Stimulated activated CD4-positive, alpha-beta T cell treated with anti-CD3 and anti-CD28 coated beads, TNF-alpha, amount 100 ng/mL, for 4 hours (primary cell): ENCODE measurements around the gene NR2F2.

Source experiments
- DNase-seq, 3 experiments: peaks; one replicate each; pipeline ENCODE4 v3.0.0-alpha.2; 2020; ENCODE audit warnings: low read depth in 3 of 3

Gene NR2F2

DNA sequence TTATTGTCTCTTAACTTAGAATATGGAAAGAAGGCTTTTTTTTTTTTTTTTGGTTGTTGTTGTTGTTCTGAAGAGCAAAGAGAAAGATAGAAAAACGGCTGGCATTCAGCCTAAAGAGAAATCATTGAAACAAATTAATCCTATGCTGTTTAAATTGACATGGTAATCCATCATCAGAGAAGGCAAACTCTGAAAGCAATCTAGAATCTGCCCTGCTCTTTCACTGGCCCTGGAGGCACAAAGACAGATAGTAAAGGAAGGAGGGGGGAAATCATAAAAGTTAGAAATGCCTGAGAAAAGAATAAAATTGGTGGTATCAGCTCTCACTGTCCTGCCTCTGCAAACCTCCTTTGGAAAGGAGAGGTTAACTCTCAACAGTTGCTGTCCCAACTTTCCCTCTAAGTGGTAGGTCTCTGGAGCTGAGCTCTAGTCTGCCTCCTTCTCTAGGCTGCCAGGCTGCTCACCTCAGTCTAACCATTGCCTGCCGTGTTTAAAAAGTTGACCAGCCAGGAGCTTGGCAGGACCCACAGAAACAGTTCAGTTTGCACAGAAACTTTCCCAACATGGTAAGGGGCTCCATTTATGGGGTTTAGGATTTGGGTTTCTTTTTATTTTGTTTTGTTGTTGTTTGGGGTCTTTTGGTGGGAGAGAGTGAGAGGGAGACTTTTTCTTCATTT, 13.4 kb upstream of the NR2F2 start:
- DNase-seq, result no peak

- DNase-seq, result no peak
These were observed 10.4 kb upstream of the NR2F2 start for GRCh38 chr15:96320107-96320506.

DNA sequence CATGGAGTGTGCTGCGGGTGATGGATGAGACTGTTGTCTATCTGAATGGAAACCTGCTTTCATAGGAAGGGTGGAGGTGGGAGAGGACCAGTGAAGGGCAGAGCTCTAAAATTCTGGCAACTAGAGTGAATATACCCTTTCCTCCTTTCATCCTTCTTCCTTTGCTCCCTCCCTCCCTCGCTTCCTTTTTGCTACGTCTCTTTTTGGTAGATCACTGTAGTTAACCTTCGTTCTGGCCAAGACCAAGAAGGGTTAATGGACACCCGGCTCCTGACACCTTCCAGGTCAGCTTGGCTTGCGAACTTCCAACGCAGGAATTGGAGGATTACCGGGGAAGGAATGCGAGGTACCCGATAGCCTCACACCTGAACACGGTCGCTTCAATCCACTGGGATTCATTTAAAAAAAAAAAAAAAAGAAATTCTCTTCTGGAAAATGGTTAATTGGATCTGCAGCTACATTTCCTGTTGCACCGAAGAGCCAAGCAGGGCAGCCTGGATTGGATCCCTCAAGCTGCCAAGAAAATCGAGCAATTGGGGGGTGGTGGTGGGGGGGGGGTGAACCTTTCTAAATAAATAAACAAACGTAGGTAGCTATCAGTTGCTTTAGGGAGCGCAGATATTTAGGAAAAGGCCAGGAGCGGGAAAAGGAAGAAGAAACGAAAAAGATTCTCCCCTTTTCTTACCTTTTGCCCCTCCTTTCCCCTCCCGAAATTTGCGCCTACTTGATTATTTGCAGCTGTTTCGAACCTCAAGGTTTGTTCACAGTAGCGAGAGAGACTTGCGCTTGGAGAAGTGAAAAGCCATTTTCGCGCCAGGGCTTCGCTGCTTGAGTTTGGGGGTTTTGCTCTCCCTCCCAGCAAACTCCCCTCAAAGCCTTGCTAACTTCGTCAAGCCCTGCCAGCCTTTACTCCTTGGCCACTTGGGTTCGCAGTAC, 9.5 kb upstream of the NR2F2 start:
- no peak for DNase-seq

GRCh38 chr15:96321639-96322535, 8.6 kb upstream of the NR2F2 start:
- no peak for DNase-seq

- DNase-seq, result no peak
These were observed 7.8 kb upstream of the NR2F2 start for GRCh38 chr15:96322536-96323318.

DNA sequence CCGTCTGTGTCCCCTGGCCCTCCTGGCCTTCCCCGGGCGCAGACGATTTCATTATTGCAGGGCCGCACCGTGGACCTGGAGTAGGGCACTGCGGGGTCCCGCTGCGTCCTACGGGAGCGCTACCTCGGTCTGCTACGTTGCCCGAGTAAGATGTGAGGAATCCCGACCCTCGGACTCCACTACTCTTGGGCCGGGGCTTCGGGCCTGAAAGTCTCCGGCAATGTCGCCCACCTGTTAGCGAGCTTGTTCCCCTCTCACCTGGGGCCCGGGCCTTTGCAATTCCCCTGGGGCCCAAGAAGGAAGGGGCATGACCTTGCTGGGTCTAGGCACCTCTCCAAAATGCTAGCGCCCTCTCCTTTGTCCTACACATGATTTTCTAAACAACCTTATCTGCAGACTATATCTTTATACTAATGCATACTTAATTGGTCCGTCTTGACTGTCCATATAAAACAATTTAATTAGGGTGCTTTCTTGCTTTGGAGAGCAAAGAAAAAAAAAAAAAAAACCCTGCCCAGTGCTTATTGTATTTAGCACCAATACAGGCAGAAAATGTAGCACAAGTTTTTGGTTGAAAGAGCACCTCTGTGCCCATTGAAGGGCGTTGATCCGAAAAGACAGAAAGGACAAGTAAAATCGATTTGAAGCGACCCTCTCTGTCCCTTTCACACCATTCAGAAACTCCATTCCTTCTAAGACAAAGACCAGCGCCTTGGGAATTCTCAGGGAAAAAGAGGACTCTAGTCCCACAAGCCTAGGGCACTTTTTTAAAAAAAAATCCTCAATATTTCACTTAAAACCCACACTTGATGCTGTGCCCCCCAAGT, 7.0 kb upstream of the NR2F2 start:
- no peak for DNase-seq

- no peak for DNase-seq
These were observed 6.2 kb upstream of the NR2F2 start for GRCh38 chr15:96324192-96324895.

DNA sequence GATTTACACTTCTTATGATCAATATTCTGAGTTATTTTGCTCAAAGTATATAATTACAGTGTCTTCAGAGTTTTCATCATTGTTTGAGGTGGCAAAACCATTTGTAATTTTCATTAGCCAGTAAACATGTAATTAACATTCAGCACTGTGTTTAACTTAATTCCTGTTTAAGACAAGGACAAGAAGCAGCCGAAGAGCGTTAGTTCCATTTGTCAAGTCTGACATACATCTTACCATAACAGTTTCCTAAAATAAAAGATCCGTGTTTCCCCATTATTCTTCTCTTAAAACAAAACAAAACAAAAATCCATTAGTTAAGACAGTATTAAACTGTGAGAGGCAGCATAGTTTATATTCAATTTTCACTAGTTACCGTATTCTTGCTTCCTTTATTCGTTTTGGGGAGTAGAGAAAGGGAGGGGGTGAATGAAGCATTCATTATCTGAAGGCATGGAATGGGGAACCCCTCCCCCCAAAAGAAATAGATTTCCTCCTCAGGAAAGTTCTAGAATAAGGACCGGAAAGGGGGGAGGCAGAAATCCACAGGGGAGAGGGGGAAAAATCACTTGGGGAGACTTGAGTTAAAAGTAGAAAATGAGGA, 5.5 kb upstream of the NR2F2 start:
- DNase-seq, result no peak

- no peak for DNase-seq
These were observed 4.8 kb upstream of the NR2F2 start for GRCh38 chr15:96325541-96326327.

- DNase-seq, result no peak
These were observed 4.0 kb upstream of the NR2F2 start for GRCh38 chr15:96326328-96327154.

DNA sequence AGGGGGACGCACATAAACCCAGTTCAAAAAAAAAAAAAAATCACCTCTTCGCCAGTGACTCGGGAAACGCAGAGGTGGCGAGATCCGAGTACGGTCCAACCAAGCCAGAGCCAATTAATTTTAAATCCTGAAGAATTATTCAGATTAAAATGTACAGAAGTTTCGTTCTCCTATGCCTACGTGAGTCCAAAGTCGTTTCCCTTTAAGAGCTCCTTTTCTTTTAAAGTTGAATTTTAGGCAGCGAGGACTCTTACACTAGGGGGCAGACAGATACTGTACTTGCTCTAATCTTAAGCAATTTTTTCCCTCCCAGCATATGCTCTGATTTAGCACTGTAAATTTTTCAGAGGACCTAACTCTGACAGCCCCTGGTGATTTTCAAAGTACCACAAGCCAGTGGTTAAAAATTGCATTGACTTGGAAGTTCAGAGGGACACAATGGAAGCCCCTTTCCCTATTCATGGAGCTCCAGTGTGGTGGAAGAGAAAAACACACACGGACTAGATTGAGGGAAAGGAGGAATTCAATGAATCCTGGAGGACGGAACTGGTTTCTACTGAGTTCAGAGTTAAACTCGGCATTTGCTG, 3.3 kb upstream of the NR2F2 start:
- no peak for DNase-seq

- no peak for DNase-seq
These were observed 2.2 kb upstream of the NR2F2 start for GRCh38 chr15:96328181-96328876.

- no peak for DNase-seq
These were observed 1.7 kb upstream of the NR2F2 start for GRCh38 chr15:96328877-96329195.

DNA sequence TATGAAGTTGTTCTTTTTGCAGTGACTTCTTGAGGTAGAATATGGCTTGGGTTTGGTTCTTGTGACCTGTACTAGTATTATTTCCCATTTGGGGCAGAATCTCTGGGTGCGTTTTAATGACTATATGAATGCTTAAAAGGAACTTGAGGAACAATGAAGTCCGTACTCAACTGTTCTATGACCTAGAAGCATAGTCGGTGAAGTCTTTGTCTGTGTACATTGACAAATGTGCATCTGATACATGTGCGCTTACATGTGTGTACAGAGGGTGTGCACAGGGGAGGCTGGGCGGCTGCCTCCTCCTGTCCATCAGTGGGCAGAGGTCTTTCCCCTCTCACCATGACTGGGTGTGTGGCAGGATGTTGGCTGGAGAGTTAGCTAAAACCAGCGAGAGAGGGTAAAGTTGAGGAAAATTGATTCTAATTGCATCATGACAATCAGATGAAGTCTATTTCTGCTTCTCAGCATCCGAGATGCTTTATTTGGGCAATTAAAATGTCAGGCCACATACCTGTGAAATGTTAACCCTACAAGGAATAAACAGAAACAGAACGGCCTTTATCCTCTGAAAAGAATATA, 1.0 kb upstream of the NR2F2 start:
- DNase-seq, result no peak

DNA sequence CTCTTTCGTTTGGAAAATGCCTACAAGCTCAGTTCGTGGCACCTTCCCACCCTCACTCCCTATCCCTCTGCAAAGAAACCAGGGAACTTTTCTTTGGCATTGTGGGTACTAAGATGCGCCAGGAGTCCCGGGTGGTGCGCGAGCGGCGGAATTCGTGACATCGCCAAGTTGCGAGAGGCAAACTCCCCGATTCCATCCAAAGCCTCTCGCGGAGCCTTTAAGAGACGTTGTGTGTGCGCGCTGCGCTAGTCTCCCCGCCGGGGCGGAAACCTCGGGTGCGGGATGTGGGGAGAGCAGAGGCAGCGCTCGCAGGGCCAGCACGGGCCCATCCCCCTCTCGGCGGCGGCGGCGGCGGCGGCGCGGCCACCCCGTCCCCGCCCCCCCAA, 443 bp upstream of the NR2F2 start:
- no peak for DNase-seq

GRCh38 chr15:96331144-96331944, 844 bp downstream of the NR2F2 start:
- DNase-seq, result no peak
